ENCODE data around the gene DHRS11. TPM values are rescaled to one million over a fixed set of nuclear protein-coding genes. Genes with fewer than 3 reads are reported as not detected.

DHRS11 gene
- total and polyA plus RNA-seq, 12 donors: 5.9 to 28.1 (median 12.9) TPM

DNA sequence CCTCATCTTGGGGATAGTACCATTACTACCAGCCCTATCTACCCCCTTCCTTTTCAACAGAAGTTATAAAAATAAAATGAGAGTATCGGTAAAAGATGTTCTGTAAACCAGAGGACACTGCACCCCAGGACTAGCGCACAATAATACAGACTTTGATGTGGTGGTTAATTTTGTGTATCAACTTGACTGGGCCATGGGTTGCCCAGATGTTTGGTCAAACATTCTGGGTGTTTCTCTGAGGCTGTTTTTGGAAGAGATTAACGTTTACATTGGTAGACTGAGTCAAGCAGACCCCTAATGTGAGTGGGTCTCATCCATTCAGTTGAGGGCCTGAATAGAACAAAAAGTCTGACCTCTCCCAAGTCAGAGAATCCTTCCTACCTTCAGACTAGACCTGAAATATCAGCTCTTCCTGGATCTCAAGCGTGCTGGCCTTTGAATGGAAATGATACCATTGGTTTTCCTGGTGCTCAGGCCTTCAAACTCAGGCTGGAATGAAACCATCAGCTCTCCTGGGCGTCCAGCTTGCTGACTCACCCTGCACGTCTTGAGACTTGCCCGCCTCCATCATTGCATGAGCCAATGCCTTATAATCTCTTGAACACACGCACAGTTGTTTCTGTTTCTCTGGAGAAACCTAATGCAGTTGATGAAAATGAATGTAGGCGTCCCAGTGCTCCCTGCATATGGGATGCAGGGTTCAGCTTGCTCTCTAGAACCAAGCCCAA is 19.8 kb downstream of the DHRS11 start:
- no peaks in the 10 kb centered on the region for H3K27me3 ChIP-seq
- H3K36me3 ChIP-seq (replicated peaks in 1 of 2): no peaks in the 10 kb centered on the region
- H3K4me3 ChIP-seq: no peak overlapping the region
- peaks cover 0 to 23% of the 10 kb centered on the region in 2 donors for H3K4me1 ChIP-seq (replicated peaks in 1 of 2)
- no peaks in the 10 kb centered on the region for H3K9me3 ChIP-seq (replicated peaks in 1 of 3)
- peak in 5 of 7 donors; percentile 62 to 79 (median 73) for DNase-seq
- intact Hi-C loops (cut with DNase I): no loop called here
- 66 to 73% (median 69%) methylated on average over 9 of the region's 9 CpGs for WGBS, 4 donors
- H3K27ac ChIP-seq: peak overlapping the region in 2 of 5 donors; percentile 25 to 58
- no peak for TF ChIP-seq CTCF (IDR thresholded peaks at IDR 0.05)
- no peak for TF ChIP-seq POLR2A (IDR thresholded peaks at IDR 0.05)

GRCh38 chr17:36612323-36612722 is 20.6 kb downstream of the DHRS11 start:
- no peaks in the 10 kb centered on the region for H3K9me3 ChIP-seq (replicated peaks in 1 of 3)
- no peak for DNase-seq
- peak overlapping the region in 1 of 5 donors; percentile 25 for H3K27ac ChIP-seq
- H3K27me3 ChIP-seq: no peaks in the 10 kb centered on the region
- no peak for TF ChIP-seq POLR2A (IDR thresholded peaks at IDR 0.05)
- no peak for TF ChIP-seq CTCF (IDR thresholded peaks at IDR 0.05)
- intact Hi-C loops (cut with DNase I): no loop called here
- 69 to 78% (median 74%) methylated on average over 3 of the region's 3 CpGs for WGBS, 4 donors
- H3K36me3 ChIP-seq (replicated peaks in 1 of 2): no peaks in the 10 kb centered on the region
- H3K4me1 ChIP-seq (replicated peaks in 1 of 2): peaks cover 0 to 23% of the 10 kb centered on the region in 2 donors
- no peak overlapping the region for H3K4me3 ChIP-seq

DNA sequence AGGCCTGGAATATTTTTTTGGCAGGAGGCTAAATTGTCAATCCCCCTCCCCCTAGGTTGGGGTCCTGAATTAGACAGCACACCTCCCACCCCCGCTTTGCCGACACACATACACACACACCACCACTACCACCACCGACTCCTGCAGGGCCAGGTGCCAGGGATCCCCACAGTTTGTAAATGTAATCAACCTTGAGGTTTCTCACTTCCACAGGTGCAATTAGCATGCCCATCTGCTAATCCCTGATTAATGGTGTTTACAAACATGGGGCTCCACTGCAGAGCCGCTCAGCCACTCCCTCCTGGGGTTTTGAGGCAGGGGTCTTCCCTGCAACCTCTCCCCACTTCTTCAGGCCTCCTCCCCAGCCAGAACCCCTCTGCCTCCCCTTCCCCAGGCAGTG is 21.5 kb downstream of the DHRS11 start:
- intact Hi-C loops (cut with DNase I): no loop called here
- WGBS, 4 donors: 66 to 73% (median 68%) methylated on average over 4 of the region's 4 CpGs
- Histone ChIP-seq H3K36me3 (replicated peaks in 1 of 2) (no peaks in the 10 kb centered on the region), H3K4me1 (replicated peaks in 1 of 2) (peaks cover 0 to 23% of the 10 kb centered on the region in 2 donors), H3K27ac (no peak overlapping the region), H3K4me3 (no peak overlapping the region), H3K9me3 (replicated peaks in 1 of 3) (no peaks in the 10 kb centered on the region), H3K27me3 (no peaks in the 10 kb centered on the region)
- DNase-seq: no peak
- no peak for TF ChIP-seq POLR2A (IDR thresholded peaks at IDR 0.05)
- TF ChIP-seq CTCF (IDR thresholded peaks at IDR 0.05): no peak

DNA sequence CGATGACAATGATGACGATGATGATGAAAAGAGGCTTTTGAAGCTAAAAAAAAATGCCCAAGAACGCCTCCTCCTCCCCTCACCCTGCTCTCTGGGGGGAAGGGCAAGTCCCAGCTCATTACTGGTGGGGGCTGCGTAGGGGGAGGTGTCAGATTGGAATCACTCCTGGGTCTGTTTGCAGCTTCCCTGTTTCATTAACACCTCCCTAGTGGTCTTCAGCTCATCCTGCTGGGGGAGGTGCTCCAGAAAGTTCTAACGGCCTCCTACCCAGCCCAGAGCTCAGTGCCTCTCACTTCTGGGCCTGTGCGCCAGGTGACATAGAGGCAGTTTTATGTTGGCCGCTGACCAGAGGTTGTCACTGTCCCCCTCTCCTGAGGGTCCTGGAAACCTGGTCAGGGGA is 22.4 kb downstream of the DHRS11 start:
- WGBS, 4 donors: 76 to 85% (median 78%) methylated on average over 7 of the region's 7 CpGs

More for the DNA sequence above, 22.4 kb downstream of the DHRS11 start:
- H3K4me3 ChIP-seq: no peak overlapping the region
- H3K4me1 ChIP-seq (replicated peaks in 1 of 2): peaks cover 0 to 16% of the 10 kb centered on the region in 2 donors
- H3K27ac ChIP-seq: no peak overlapping the region
- H3K36me3 ChIP-seq (replicated peaks in 1 of 2): no peaks in the 10 kb centered on the region
- no peak for DNase-seq
- TF ChIP-seq CTCF (IDR thresholded peaks at IDR 0.05) (no peak), POLR2A (IDR thresholded peaks at IDR 0.05) (no peak)
- intact Hi-C loops (cut with DNase I): no loop called here
- no peaks in the 10 kb centered on the region for H3K9me3 ChIP-seq (replicated peaks in 1 of 3)
- H3K27me3 ChIP-seq: no peaks in the 10 kb centered on the region
